ENCODE measurements around the gene CACNA1H.

CACNA1H gene

GRCh38 chr16:1201444-1201843 is 48.5 kb downstream of the CACNA1H start:
- DNase-seq (ENCODE audit: insufficient read length) (no peak), FAIRE-seq (no peak)
- TF ChIP-seq TAF1 (IDR thresholded peaks at IDR 0.05; ENCODE audit: borderline replicate concordance, low read depth, low read length) (no peak), POLR2A (IDR thresholded peaks at IDR 0.05; ENCODE audit: low read depth, low read length) (no peak)

DNA sequence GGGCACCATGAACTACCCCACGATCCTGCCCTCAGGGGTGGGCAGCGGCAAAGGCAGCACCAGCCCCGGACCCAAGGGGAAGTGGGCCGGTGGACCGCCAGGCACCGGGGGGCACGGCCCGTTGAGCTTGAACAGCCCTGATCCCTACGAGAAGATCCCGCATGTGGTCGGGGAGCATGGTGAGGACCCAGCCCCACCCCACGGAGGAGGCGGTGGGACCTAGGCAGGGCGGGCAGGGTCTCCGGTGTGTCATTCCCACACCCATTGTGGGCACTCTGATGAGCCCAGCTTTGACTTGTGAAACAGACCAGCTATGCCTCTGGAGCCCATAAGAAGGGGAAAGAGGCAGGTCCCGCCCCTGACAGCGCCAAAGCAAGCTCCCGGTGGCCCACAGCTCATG is 49.4 kb downstream of the CACNA1H start:
- FAIRE-seq (no peak), DNase-seq (ENCODE audit: insufficient read length) (no peak)
- TF ChIP-seq TAF1 (IDR thresholded peaks at IDR 0.05; ENCODE audit: borderline replicate concordance, low read depth, low read length) (no peak), POLR2AphosphoS5 (IDR thresholded peaks at IDR 0.05; ENCODE audit: low read depth, low read length) (no peak), POLR2A (IDR thresholded peaks at IDR 0.05; ENCODE audit: low read depth, low read length) (no peak)

- DNase-seq (ENCODE audit: insufficient read length) (no peak), FAIRE-seq (no peak)
- TF ChIP-seq POLR2A (IDR thresholded peaks at IDR 0.05; ENCODE audit: low read depth, low read length) (no peak), TAF1 (IDR thresholded peaks at IDR 0.05; ENCODE audit: borderline replicate concordance, low read depth, low read length) (no peak), POLR2AphosphoS5 (IDR thresholded peaks at IDR 0.05; ENCODE audit: low read depth, low read length) (no peak)
Measured at GRCh38 chr16:1204933-1205332, 52.0 kb downstream of the CACNA1H start.

GRCh38 chr16:1206326-1206725 is 53.4 kb downstream of the CACNA1H start:
- DNase-seq (ENCODE audit: insufficient read length) (no peak), FAIRE-seq (no peak)
- no peak for TF ChIP-seq POLR2AphosphoS5 (IDR thresholded peaks at IDR 0.05; ENCODE audit: low read depth, low read length)
- no peak for TF ChIP-seq TAF1 (IDR thresholded peaks at IDR 0.05; ENCODE audit: borderline replicate concordance, low read depth, low read length)
- no peak for TF ChIP-seq POLR2A (IDR thresholded peaks at IDR 0.05; ENCODE audit: low read depth, low read length)

DNA sequence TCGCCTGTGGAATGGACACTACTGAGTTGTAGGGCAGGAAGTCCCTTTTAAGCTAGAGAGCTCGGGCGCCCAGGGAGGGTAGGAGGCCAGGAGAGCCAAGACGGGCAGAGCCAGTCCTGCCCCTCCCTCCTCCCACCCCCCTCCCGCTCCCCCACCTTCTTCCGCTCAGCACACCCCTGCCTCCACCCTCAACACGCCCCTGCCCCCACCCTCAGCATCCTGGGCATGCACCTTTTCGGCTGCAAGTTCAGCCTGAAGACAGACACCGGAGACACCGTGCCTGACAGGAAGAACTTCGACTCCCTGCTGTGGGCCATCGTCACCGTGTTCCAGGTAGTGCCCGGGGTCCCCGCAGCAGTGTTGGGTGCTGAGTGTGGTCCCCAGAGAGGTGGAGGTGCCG is 53.9 kb downstream of the CACNA1H start:
- FAIRE-seq: no peak
- TF ChIP-seq POLR2AphosphoS5 (IDR thresholded peaks at IDR 0.05; ENCODE audit: low read depth, low read length) (no peak), POLR2A (IDR thresholded peaks at IDR 0.05; ENCODE audit: low read depth, low read length) (no peak), TAF1 (IDR thresholded peaks at IDR 0.05; ENCODE audit: borderline replicate concordance, low read depth, low read length) (no peak)
- DNase-seq (ENCODE audit: insufficient read length): no peak

DNA sequence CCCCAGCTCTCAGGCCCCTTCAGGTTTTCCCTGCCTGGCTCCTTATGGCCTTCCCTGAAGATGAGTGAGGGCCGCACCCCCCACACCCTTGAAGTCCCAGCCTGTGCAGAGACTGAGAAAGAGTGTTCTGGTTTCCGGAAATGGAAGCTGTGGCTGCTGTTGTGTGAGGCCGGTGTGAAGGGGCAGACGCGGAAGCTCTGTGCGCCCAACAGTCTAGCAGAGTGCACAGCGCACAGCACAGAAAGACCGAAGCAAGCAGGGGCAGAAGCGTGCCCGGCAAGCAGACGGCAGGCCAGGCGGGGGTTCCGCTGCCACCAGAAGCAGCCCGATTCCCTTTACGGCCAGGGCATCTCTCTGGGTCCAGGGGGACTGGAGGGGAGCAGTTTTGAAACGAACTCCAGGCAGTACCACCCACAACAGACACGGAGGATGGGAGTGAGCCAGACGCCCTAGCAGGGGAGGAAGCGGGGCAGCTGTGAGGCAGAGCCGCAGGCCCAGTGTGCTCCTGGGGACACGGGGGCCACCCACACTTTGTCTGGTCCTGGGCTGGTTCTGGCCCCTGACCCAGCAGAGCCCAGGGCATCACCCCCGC is 55.4 kb downstream of the CACNA1H start:
- DNase-seq (ENCODE audit: insufficient read length): no peak
- FAIRE-seq: no peak
- no peak for TF ChIP-seq POLR2A (IDR thresholded peaks at IDR 0.05; ENCODE audit: low read depth, low read length)
- TF ChIP-seq POLR2AphosphoS5 (IDR thresholded peaks at IDR 0.05; ENCODE audit: low read depth, low read length): no peak
- no peak for TF ChIP-seq TAF1 (IDR thresholded peaks at IDR 0.05; ENCODE audit: borderline replicate concordance, low read depth, low read length)

- DNase-seq (ENCODE audit: insufficient read length): no peak
- TF ChIP-seq POLR2AphosphoS5 (IDR thresholded peaks at IDR 0.05; ENCODE audit: low read depth, low read length) (no peak), TAF1 (IDR thresholded peaks at IDR 0.05; ENCODE audit: borderline replicate concordance, low read depth, low read length) (no peak)
- FAIRE-seq: no peak
Measured at GRCh38 chr16:1209081-1209480, 56.2 kb downstream of the CACNA1H start.

DNA sequence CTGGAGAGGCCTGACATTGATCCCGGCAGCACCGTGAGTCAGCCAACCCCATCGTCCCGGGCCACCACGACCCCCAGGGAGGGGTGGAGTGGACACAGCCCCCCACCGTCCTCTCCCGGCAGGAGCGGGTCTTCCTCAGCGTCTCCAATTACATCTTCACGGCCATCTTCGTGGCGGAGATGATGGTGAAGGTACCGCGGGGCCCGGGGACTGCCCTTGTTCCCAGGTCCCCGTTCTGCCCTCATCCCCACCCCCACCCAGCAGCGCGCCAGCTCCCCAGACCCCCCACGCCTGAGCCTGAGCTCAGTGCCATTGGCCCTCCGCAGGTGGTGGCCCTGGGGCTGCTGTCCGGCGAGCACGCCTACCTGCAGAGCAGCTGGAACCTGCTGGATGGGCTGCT is 57.6 kb downstream of the CACNA1H start:
- TF ChIP-seq POLR2A (IDR thresholded peaks at IDR 0.05; ENCODE audit: low read depth, low read length) (no peak), POLR2AphosphoS5 (IDR thresholded peaks at IDR 0.05; ENCODE audit: low read depth, low read length) (no peak), TAF1 (IDR thresholded peaks at IDR 0.05; ENCODE audit: borderline replicate concordance, low read depth, low read length) (no peak)

GRCh38 chr16:1211451-1212268 is 58.8 kb downstream of the CACNA1H start:
- FAIRE-seq (no peak), DNase-seq (ENCODE audit: insufficient read length) (no peak)
- TF ChIP-seq POLR2A (IDR thresholded peaks at IDR 0.05; ENCODE audit: low read depth, low read length): no peak
- no peak for TF ChIP-seq TAF1 (IDR thresholded peaks at IDR 0.05; ENCODE audit: borderline replicate concordance, low read depth, low read length)
- no peak for TF ChIP-seq POLR2AphosphoS5 (IDR thresholded peaks at IDR 0.05; ENCODE audit: low read depth, low read length)

More for the DNA sequence above, 57.6 kb downstream of the CACNA1H start:
- FAIRE-seq (no peak), DNase-seq (ENCODE audit: insufficient read length) (no peak)

- TF ChIP-seq TAF1 (IDR thresholded peaks at IDR 0.05; ENCODE audit: borderline replicate concordance, low read depth, low read length) (no peak), POLR2AphosphoS5 (IDR thresholded peaks at IDR 0.05; ENCODE audit: low read depth, low read length) (no peak), POLR2A (IDR thresholded peaks at IDR 0.05; ENCODE audit: low read depth, low read length) (no peak)
- no peak for FAIRE-seq
- no peak for DNase-seq (ENCODE audit: insufficient read length)
Measured at GRCh38 chr16:1212616-1213194, 59.8 kb downstream of the CACNA1H start.

DNA sequence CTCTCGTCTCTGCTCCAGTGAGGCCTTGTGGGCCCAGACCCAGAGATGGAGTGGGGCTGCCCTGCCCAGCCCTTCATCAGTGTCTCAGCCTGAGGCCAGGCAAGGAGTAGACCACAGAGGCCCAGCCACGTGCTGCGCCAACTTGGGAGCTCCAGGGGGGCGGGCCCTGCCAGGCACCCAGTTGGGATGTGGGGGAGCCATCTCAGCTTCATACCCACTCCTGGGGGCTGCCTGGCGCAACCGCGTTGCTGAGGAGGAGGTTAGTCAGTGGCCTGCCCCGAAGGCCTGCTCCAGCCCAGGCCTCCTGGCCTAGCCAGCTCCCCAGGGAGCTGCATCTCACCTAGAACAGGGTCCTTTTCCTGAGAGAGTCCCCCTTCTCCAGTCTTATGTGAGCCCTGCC is 60.3 kb downstream of the CACNA1H start:
- no peak for FAIRE-seq
- no peak for DNase-seq (ENCODE audit: insufficient read length)
- TF ChIP-seq POLR2A (IDR thresholded peaks at IDR 0.05; ENCODE audit: low read depth, low read length): no peak
- no peak for TF ChIP-seq TAF1 (IDR thresholded peaks at IDR 0.05; ENCODE audit: borderline replicate concordance, low read depth, low read length)
- TF ChIP-seq POLR2AphosphoS5 (IDR thresholded peaks at IDR 0.05; ENCODE audit: low read depth, low read length): no peak
